GM23248 (cell line): ENCODE measurements around the gene ZPBP.

Experiments used
- EZH2 ChIP-seq: fragments of 200-600 bp; sonication (generic); IDR thresholded peaks from 2 replicates; pipeline ENCODE4 v1.6.1; 2018; ENCODE audit warnings: antibody characterized with exemption, mild to moderate bottlenecking; ENCODE audit not compliant: insufficient read depth, poor library complexity, severe bottlenecking
- EZH2phosphoT487 ChIP-seq: fragments of 200-600 bp; sonication (generic); IDR thresholded peaks from 2 replicates; pipeline ENCODE4 v1.6.1; 2018; ENCODE audit warnings: antibody characterized with exemption, moderate library complexity, mild to moderate bottlenecking, low read depth; ENCODE audit not compliant: insufficient read depth

GRCh38 chr7:50121286-50121685 is 28.2 kb upstream of the ZPBP start:
- TF ChIP-seq EZH2phosphoT487 (no peak), EZH2 (no peak)
